WTC11 (cell line): ENCODE measurements around the gene MCUR1. TPM values are rescaled to one million over a fixed set of nuclear protein-coding genes. Genes with fewer than 3 reads are reported as not detected.

Experiments
- ATAC-seq: fragments of 200-7000 bp; cut with Tn5 transposase; 2 replicates; pipeline ENCODE4 v1.10.0; 2021; ENCODE audit warnings: mild to moderate bottlenecking, moderate library complexity
- CTCF ChIA-PET: fragments of 300-600 bp; sonication (Branson Sonifier 250); formaldehyde crosslinking; loops from one replicate; lab custom pipeline; 2021; ENCODE audit warnings: antibody characterized with exemption; lab: Charles Lee
- POLR2A ChIA-PET: fragments of 350-600 bp; sonication (Branson Sonifier 250); formaldehyde crosslinking; loops from one replicate; lab custom pipeline; 2021; ENCODE audit warnings: antibody characterized with exemption; lab: Charles Lee
- DNase-seq: peaks from one replicate; pipeline ENCODE4 v3.0.0; 2021; ENCODE audit warnings: low spot score
- H3K27ac Mint-ChIP-seq: 2 replicates; pipeline ENCODE4 v1.8.0; 2021; ENCODE audit warnings: mixed read lengths
- H3K27me3 Mint-ChIP-seq: 2 replicates; pipeline ENCODE4 v1.8.0; 2021; ENCODE audit warnings: low read depth, mild to moderate bottlenecking, moderate library complexity, mixed read lengths
- H3K36me3 Mint-ChIP-seq: 2 replicates; pipeline ENCODE4 v1.8.0; 2021; ENCODE audit warnings: mixed read lengths
- H3K4me1 Mint-ChIP-seq: 2 replicates; pipeline ENCODE4 v1.8.0; 2022; ENCODE audit warnings: mixed read lengths
- H3K4me3 Mint-ChIP-seq: 2 replicates; pipeline ENCODE4 v1.8.0; 2021; ENCODE audit warnings: mild to moderate bottlenecking, moderate library complexity, mixed read lengths
- H3K9me3 Mint-ChIP-seq: 2 replicates; pipeline ENCODE4 v1.8.0; 2021; ENCODE audit warnings: mixed read lengths
- ATF3 ChIP-seq: sonication (generic); formaldehyde crosslinking; conservative IDR thresholded peaks from 2 replicates; pipeline ENCODE4 v1.8.1; 2022; ENCODE audit warnings: mild to moderate bottlenecking, missing genetic modification reagents
- CREB1 ChIP-seq: sonication (generic); formaldehyde crosslinking; IDR thresholded peaks from 2 replicates; pipeline ENCODE4 v1.8.0; 2023; ENCODE audit warnings: mild to moderate bottlenecking, missing genetic modification reagents
- FOXK1 ChIP-seq: sonication (generic); formaldehyde crosslinking; IDR thresholded peaks from 2 replicates; pipeline ENCODE4 v1.8.0; 2022; ENCODE audit warnings: mild to moderate bottlenecking, moderate library complexity, missing genetic modification reagents
- HMGA2 ChIP-seq: fragments of 250-450 bp; sonication (Bioruptor Pico); IDR thresholded peaks from 2 replicates; pipeline ENCODE4 v1.4.0; 2021; ENCODE audit warnings: mild to moderate bottlenecking, moderate library complexity
- IRF2 ChIP-seq: sonication (generic); formaldehyde crosslinking; IDR thresholded peaks from 2 replicates; pipeline ENCODE4 v1.8.0; 2022; ENCODE audit warnings: low read depth, missing genetic modification reagents, borderline replicate concordance
- NFATC4 ChIP-seq: fragments of 250-450 bp; sonication (Bioruptor Pico); IDR thresholded peaks from 2 replicates; pipeline ENCODE4 v1.9.0; 2021; ENCODE audit warnings: mild to moderate bottlenecking
- NFE2L1 ChIP-seq: sonication (generic); formaldehyde crosslinking; IDR thresholded peaks from 2 replicates; pipeline ENCODE4 v1.8.1; 2023; ENCODE audit warnings: missing genetic modification reagents
- PRDM15 ChIP-seq: sonication (generic); formaldehyde crosslinking; IDR thresholded peaks from 2 replicates; pipeline ENCODE4 v1.8.0; 2022; ENCODE audit warnings: missing genetic modification reagents
- PRRX2 ChIP-seq: fragments of 250-450 bp; sonication (Bioruptor Pico); IDR thresholded peaks from 2 replicates; pipeline ENCODE4 v1.8.0; 2021; ENCODE audit warnings: mild to moderate bottlenecking
- USF2 ChIP-seq: sonication (generic); formaldehyde crosslinking; IDR thresholded peaks from 2 replicates; pipeline ENCODE4 v1.8.1; 2023; ENCODE audit warnings: mild to moderate bottlenecking, missing genetic modification reagents, moderate library complexity
- ZNF138 ChIP-seq: sonication (generic); formaldehyde crosslinking; conservative IDR thresholded peaks from 2 replicates; pipeline ENCODE4 v1.8.1; 2022; ENCODE audit warnings: mild to moderate bottlenecking, moderate library complexity, missing genetic modification reagents
- ZNF219 ChIP-seq: sonication (generic); formaldehyde crosslinking; IDR thresholded peaks from 2 replicates; pipeline ENCODE4 v1.8.0; 2023; ENCODE audit warnings: missing genetic modification reagents, mild to moderate bottlenecking, borderline replicate concordance
- ZNF423 ChIP-seq: fragments of 250-450 bp; sonication (Bioruptor Pico); IDR thresholded peaks from 2 replicates; pipeline ENCODE4 v2.1.2; 2022; ENCODE audit warnings: mild to moderate bottlenecking, moderate library complexity
- ZNF671 ChIP-seq: fragments of 250-450 bp; sonication (Bioruptor Pico); IDR thresholded peaks from 2 replicates; pipeline ENCODE4 v1.8.0; 2021; ENCODE audit warnings: mild to moderate bottlenecking
- ZSCAN18 ChIP-seq: fragments of 250-450 bp; sonication (Bioruptor Pico); IDR thresholded peaks from 2 replicates; pipeline ENCODE4 v2.1.2; 2022; ENCODE audit warnings: mild to moderate bottlenecking, moderate library complexity
- total RNA-seq: library from RNA; stranded (reverse); gene quantifications from 3 replicates; pipeline ENCODE4 v1.2.3, GENCODE V29; 2021
- TF ChIP-seq, protein P1 (sequence below): fragments of 250-450 bp; sonication (Bioruptor Pico); IDR thresholded peaks from 2 replicates; pipeline ENCODE4 v1.8.0; 2021; ENCODE audit warnings: mild to moderate bottlenecking
- TF ChIP-seq, protein P2 (sequence below): sonication (generic); formaldehyde crosslinking; IDR thresholded peaks from 2 replicates; pipeline ENCODE4 v1.8.0; 2022; ENCODE audit warnings: mild to moderate bottlenecking, missing genetic modification reagents

The MCUR1 gene
- total RNA-seq, 1 experiment from 2014 or later: 28.1 TPM

DNA sequence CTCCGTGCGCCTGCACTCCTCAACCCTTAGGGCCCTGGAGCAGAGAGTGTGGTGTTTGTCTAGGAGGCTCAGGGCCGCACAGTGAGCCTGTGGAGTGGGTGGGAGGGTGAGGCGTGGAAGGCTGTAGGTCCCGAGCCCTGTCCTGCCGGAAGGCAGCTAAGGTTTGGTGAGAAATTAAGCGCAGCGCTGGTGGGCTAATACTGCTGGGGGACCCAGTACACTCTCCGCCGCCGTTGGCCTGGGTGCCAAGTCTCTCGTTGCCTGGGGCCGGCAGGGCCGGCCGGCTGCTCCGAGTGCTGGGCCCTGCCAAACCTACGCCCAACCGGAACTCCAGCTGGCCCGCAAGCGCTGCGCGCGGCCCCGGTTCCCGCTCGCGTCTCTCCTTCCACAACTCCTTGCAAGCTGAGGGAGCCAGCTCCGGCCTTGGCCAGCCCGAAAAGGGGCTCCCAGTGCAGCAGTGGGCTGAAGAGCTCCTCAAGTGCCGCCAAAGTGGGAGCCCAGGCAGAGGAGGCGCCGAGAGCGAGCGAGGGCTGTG lies 40.4 kb upstream of the MCUR1 start:
- POLR2A ChIA-PET: interaction anchor here (0.9 kb wide), 1 partner anchor 109 kb away, joined by 3 read pairs; no protein-coding TSS in a partner anchor
- H3K4me3 Mint-ChIP-seq: no peak overlapping the region
- no peak overlapping the region for H3K27ac Mint-ChIP-seq
- no peak for TF ChIP-seq PRRX2 (CRISPR knock-in tag)
- TF ChIP-seq, all 79 proteins: peak for 0
- Mint-ChIP-seq H3K4me1 (no peaks in the 10 kb centered on the region; the same call in 1 of the 2 replicates), H3K36me3 (no peaks in the 10 kb centered on the region), H3K27me3 (peaks cover 12% of the 10 kb centered on the region), H3K9me3 (peaks cover 15% of the 10 kb centered on the region)
- CTCF ChIA-PET: no interaction called here
- ATAC-seq (no peak), DNase-seq (no peak)

DNA sequence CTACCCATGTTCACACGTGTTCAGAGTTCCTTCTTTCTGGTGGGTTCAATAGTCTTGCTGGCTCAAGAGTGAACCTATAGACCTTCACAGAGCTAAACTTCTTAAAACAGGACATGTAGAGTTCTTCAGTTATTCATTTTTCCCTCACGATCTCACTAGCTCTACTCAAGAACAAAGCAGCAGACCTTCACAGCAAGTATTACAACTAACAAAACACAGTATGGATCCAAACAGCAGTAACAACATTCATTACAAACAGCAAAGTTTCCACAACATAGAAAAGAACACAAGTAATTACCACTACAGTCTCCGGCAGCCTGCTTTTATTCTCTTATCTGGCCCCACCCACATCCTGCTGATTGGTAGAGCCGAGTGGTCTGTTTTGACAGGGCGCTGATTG lies 39.5 kb upstream of the MCUR1 start:
- ChIA-PET POLR2A (no interaction called here), CTCF (no interaction called here)
- DNase-seq: no peak
- Mint-ChIP-seq H3K27me3 (peaks cover 6% of the 10 kb centered on the region), H3K4me3 (no peak overlapping the region), H3K9me3 (peaks cover 15% of the 10 kb centered on the region), H3K27ac (no peak overlapping the region), H3K4me1 (peaks cover 2% of the 10 kb centered on the region), H3K36me3 (no peaks in the 10 kb centered on the region)
- no peak for TF ChIP-seq NFE2L1 (CRISPR knock-in tag)
- no peak for TF ChIP-seq ZNF423
- TF ChIP-seq CREB1 (CRISPR knock-in tag): no peak
- TF ChIP-seq IRF2 (CRISPR knock-in tag): no peak
- no peak for TF ChIP-seq ZNF138 (CRISPR knock-in tag)
- no peak for TF ChIP-seq ZNF219 (CRISPR knock-in tag)
- TF ChIP-seq, protein P1, sequence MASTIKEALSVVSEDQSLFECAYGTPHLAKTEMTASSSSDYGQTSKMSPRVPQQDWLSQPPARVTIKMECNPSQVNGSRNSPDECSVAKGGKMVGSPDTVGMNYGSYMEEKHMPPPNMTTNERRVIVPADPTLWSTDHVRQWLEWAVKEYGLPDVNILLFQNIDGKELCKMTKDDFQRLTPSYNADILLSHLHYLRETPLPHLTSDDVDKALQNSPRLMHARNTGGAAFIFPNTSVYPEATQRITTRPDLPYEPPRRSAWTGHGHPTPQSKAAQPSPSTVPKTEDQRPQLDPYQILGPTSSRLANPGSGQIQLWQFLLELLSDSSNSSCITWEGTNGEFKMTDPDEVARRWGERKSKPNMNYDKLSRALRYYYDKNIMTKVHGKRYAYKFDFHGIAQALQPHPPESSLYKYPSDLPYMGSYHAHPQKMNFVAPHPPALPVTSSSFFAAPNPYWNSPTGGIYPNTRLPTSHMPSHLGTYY (CRISPR knock-in tag): no peak
- no peak for TF ChIP-seq ATF3
- TF ChIP-seq PRDM15 (CRISPR knock-in tag): no peak
- TF ChIP-seq, protein P2, sequence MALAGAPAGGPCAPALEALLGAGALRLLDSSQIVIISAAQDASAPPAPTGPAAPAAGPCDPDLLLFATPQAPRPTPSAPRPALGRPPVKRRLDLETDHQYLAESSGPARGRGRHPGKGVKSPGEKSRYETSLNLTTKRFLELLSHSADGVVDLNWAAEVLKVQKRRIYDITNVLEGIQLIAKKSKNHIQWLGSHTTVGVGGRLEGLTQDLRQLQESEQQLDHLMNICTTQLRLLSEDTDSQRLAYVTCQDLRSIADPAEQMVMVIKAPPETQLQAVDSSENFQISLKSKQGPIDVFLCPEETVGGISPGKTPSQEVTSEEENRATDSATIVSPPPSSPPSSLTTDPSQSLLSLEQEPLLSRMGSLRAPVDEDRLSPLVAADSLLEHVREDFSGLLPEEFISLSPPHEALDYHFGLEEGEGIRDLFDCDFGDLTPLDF (CRISPR knock-in tag): no peak
- TF ChIP-seq ZNF671 (CRISPR knock-in tag): no peak
- no peak for TF ChIP-seq FOXK1 (CRISPR knock-in tag)
- TF ChIP-seq NFATC4 (CRISPR knock-in tag): no peak
- TF ChIP-seq USF2: no peak
- no peak for TF ChIP-seq ZSCAN18 (CRISPR knock-in tag)
- TF ChIP-seq HMGA2: no peak
- no peak for ATAC-seq
